Osteoblast (primary cell): ENCODE data around the gene AKT2. TPM values are rescaled to one million over a fixed set of nuclear protein-coding genes. Genes with fewer than 3 reads are reported as not detected.

Source experiments
- DNase-seq: peaks from one replicate; pipeline ENCODE4 v3.0.0; 2011; ENCODE audit warnings: low spot score, mixed read lengths; ENCODE audit not compliant: insufficient read length; ENCODE audit errors: missing footprints
- H2AFZ ChIP-seq: 2 replicates; pipeline ENCODE4 v1.6.0; 2011; ENCODE audit warnings: mild to moderate bottlenecking, low read length
- H3K27ac ChIP-seq: 2 replicates; pipeline ENCODE4 v1.5.1; 2011; ENCODE audit warnings: mild to moderate bottlenecking, low read depth, low read length, moderate library complexity
- H3K27me3 ChIP-seq: 2 replicates; pipeline ENCODE4 v1.6.0; 2012; ENCODE audit warnings: mild to moderate bottlenecking, control low read depth, inconsistent platforms, low read length, moderate library complexity; ENCODE audit not compliant: insufficient read depth
- H3K36me3 ChIP-seq: 2 replicates; pipeline ENCODE4 v1.5.1; 2011; ENCODE audit warnings: mild to moderate bottlenecking, low read length, control low read depth, moderate library complexity; ENCODE audit not compliant: insufficient read depth
- H3K4me1 ChIP-seq: 2 replicates; pipeline ENCODE4 v1.5.1; 2011; ENCODE audit warnings: mild to moderate bottlenecking, low read length, control low read depth, moderate library complexity; ENCODE audit not compliant: insufficient read depth
- H3K4me2 ChIP-seq: 2 replicates; pipeline ENCODE4 v1.6.0; 2011; ENCODE audit warnings: mild to moderate bottlenecking, low read length; ENCODE audit not compliant: insufficient read depth
- H3K4me3 ChIP-seq: fragments of 200-600 bp; sonication (generic); 3 replicates; pipeline ENCODE4 v1.5.1; 2012; ENCODE audit warnings: mild to moderate bottlenecking, low read length, inconsistent platforms; ENCODE audit not compliant: insufficient read depth
- H3K79me2 ChIP-seq: 2 replicates; pipeline ENCODE4 v1.6.0; 2012; ENCODE audit warnings: mild to moderate bottlenecking, low read length, control low read depth, inconsistent platforms; ENCODE audit not compliant: insufficient read depth
- H3K9me3 ChIP-seq: 2 replicates; pipeline ENCODE4 v1.5.1; 2011; ENCODE audit warnings: low read depth, low read length, control low read depth
- H4K20me1 ChIP-seq: 2 replicates; pipeline ENCODE4 v1.6.0; 2012; ENCODE audit warnings: mild to moderate bottlenecking, low read length, control low read depth; ENCODE audit not compliant: insufficient read depth
- CTCF ChIP-seq: IDR thresholded peaks from 2 replicates; pipeline ENCODE4 v1.5.1; 2011; ENCODE audit warnings: mild to moderate bottlenecking, low read depth, low read length, moderate library complexity; ENCODE audit errors: extremely low read depth
- total RNA-seq: library from RNA; depleted of rRNA; stranded (reverse); fragments of >200 nt; gene quantifications from 2 replicates; pipeline ENCODE4 v1.2.3, GENCODE V29; 2012

AKT2 gene
- total RNA-seq, 1 donor: 115 TPM

DNA sequence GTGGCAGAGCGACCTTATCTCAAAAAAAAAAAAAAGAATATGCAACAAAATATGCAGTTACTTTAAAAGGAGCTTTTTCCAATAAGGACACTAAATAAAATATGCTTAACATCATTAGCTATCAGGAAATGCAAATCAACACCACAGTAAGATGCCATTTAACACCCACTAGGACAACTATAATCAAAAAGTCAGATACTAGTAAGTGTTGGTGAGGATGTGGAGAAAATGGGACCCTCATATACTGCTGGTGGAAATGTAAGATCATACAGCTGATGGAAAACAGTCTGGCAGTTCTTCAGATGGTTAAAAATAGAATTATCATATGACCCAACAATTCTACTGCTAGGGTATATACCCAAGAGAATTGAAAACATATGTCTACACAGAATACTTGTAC, 24.5 kb upstream of the AKT2 start:
- no peaks in the 10 kb centered on the region for H3K27me3 ChIP-seq
- no peak overlapping the region for H3K4me3 ChIP-seq
- H3K9me3 ChIP-seq: no peaks in the 10 kb centered on the region
- no peaks in the 10 kb centered on the region for H4K20me1 ChIP-seq
- no peaks in the 10 kb centered on the region for H3K36me3 ChIP-seq
- no peak overlapping the region for H3K4me2 ChIP-seq
- H2AFZ ChIP-seq: no peak overlapping the region
- H3K4me1 ChIP-seq: no peaks in the 10 kb centered on the region
- TF ChIP-seq CTCF: no peak
- DNase-seq: no peak
- no peaks in the 10 kb centered on the region for H3K79me2 ChIP-seq
- no peak overlapping the region for H3K27ac ChIP-seq

DNA sequence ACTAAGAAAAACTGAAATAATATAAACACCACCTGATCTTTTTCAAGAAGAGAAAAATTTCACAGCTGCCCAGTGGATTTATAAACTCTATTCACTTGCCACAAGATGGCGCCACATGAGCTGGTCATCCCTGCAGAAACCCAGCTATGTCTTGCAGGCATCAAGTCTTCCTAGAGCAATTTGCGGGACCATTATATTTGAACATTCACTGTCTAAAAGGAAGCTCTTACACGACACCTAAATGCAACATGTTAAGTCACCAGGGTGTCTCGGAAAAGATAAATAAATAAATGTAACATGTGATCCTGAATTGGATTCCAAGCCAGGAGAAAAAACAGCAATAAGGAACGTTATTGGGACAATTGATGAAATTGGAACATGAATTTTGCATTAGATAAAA, 20.3 kb upstream of the AKT2 start:
- DNase-seq: peak; percentile 94

DNA sequence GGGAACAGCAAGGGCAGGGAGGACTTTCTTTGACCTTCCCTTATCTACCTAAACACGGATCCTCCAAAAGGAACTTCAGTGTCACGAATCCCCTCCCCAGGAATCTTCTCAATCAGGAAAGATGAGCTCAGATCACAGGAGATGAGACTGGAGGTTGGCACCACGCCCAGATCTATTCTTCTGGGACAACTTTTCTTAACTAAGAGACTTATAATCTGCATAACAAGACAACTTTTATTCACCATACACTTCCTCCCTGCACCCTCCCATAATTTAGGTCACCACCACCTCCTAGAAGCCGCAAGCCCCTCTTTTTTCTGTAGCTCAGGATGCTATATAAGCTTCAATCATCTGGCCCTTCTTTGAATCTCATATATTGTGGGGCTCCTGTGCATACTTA, 19.2 kb upstream of the AKT2 start:
- Histone ChIP-seq H3K27me3 (no peaks in the 10 kb centered on the region), H4K20me1 (no peaks in the 10 kb centered on the region), H2AFZ (no peak overlapping the region), H3K4me2 (no peak overlapping the region), H3K27ac (no peak overlapping the region), H3K4me3 (no peak overlapping the region), H3K36me3 (no peaks in the 10 kb centered on the region), H3K4me1 (no peaks in the 10 kb centered on the region), H3K9me3 (no peaks in the 10 kb centered on the region), H3K79me2 (no peaks in the 10 kb centered on the region)
- no peak for DNase-seq
- TF ChIP-seq CTCF: no peak

More for the DNA sequence above, 20.3 kb upstream of the AKT2 start:
- H3K27ac ChIP-seq: no peak overlapping the region
- no peaks in the 10 kb centered on the region for H3K4me1 ChIP-seq
- TF ChIP-seq CTCF: peak; percentile 83
- no peak overlapping the region for H3K4me3 ChIP-seq
- H3K36me3 ChIP-seq: no peaks in the 10 kb centered on the region
- no peak overlapping the region for H2AFZ ChIP-seq
- no peak overlapping the region for H3K4me2 ChIP-seq
- H4K20me1 ChIP-seq: no peaks in the 10 kb centered on the region
- no peaks in the 10 kb centered on the region for H3K27me3 ChIP-seq
- no peaks in the 10 kb centered on the region for H3K9me3 ChIP-seq
- H3K79me2 ChIP-seq: no peaks in the 10 kb centered on the region

GRCh38 chr19:40303765-40304164, 18.6 kb upstream of the AKT2 start:
- Histone ChIP-seq H3K4me3 (no peak overlapping the region), H3K79me2 (no peaks in the 10 kb centered on the region), H4K20me1 (no peaks in the 10 kb centered on the region), H2AFZ (no peak overlapping the region), H3K9me3 (no peaks in the 10 kb centered on the region), H3K36me3 (no peaks in the 10 kb centered on the region), H3K4me2 (no peak overlapping the region), H3K27me3 (no peaks in the 10 kb centered on the region), H3K27ac (no peak overlapping the region), H3K4me1 (no peaks in the 10 kb centered on the region)
- DNase-seq: no peak
- no peak for TF ChIP-seq CTCF
